ENCODE data around the gene TFCP2.

GRCh38 chr12:51217133-51217967 lies 44.4 kb upstream of the TFCP2 start:
- TF ChIP-seq POLR2AphosphoS5 (IDR thresholded peaks at IDR 0.05; ENCODE audit: low read depth, low read length) (no peak), REST (IDR thresholded peaks at IDR 0.05; ENCODE audit: insufficient read depth in 1 of 2, low read depth in 2 of 2, low read length in 2 of 2) (no peak), SIN3A (IDR thresholded peaks at IDR 0.05; ENCODE audit: borderline replicate concordance, insufficient read depth, low read length) (no peak)

Measured in PFSK-1 (cell line).